NOMO-1 treated with DMSO at 0.1 percent for 48 hours (cell line): ENCODE data around the gene PKIG.

Experiments used
- DNase-seq: peaks from one replicate; lab custom pipeline; 2025; ENCODE audit not compliant: unreplicated experiment; lab: John Stamatoyannopoulos, UW

Gene PKIG

GRCh38 chr20:44594730-44595129, 12.4 kb downstream of the PKIG start:
- DNase-seq, result no peak

- DNase-seq, result no peak
Observed at GRCh38 chr20:44596010-44596409, 13.6 kb downstream of the PKIG start.

- DNase-seq, result no peak
Observed at GRCh38 chr20:44596876-44597275, 14.5 kb downstream of the PKIG start.

- DNase-seq, result no peak
Observed at GRCh38 chr20:44597516-44597915, 15.1 kb downstream of the PKIG start.

GRCh38 chr20:44597930-44598329, 15.6 kb downstream of the PKIG start:
- no peak for DNase-seq

GRCh38 chr20:44598423-44599305, 16.3 kb downstream of the PKIG start:
- no peak for DNase-seq

- no peak for DNase-seq
Observed at GRCh38 chr20:44599715-44600114, 17.3 kb downstream of the PKIG start.

GRCh38 chr20:44600301-44600700, 17.9 kb downstream of the PKIG start:
- DNase-seq, result no peak

- no peak for DNase-seq
Observed at GRCh38 chr20:44600758-44601201, 18.4 kb downstream of the PKIG start.

GRCh38 chr20:44601236-44601671, 18.9 kb downstream of the PKIG start:
- no peak for DNase-seq

- DNase-seq, result no peak
Observed at GRCh38 chr20:44601801-44602204, 19.4 kb downstream of the PKIG start.

- no peak for DNase-seq
Observed at GRCh38 chr20:44603327-44603726, 20.9 kb downstream of the PKIG start.

GRCh38 chr20:44606725-44607441, 24.5 kb downstream of the PKIG start:
- no peak for DNase-seq

- DNase-seq, result no peak
Observed at GRCh38 chr20:44609006-44609515, 26.7 kb downstream of the PKIG start.

GRCh38 chr20:44609516-44610312, 27.3 kb downstream of the PKIG start:
- peak; percentile 68 for DNase-seq

- peak; percentile 95 for DNase-seq
Observed at GRCh38 chr20:44610313-44610962, 28.1 kb downstream of the PKIG start.

- DNase-seq, result no peak
Observed at GRCh38 chr20:44613575-44613974, 31.2 kb downstream of the PKIG start.

- no peak for DNase-seq
Observed at GRCh38 chr20:44614525-44614924, 32.1 kb downstream of the PKIG start.

- DNase-seq, result no peak
Observed at GRCh38 chr20:44615169-44615791, 32.9 kb downstream of the PKIG start.
